Fibroblast of lung (primary cell): ENCODE measurements around the gene DDX23.
A peak's percentile ranks its signal among the peaks of the same experiment; 100 is the strongest.

Source experiments
- CTCF ChIP-seq, 2 donors: IDR thresholded peaks in 1 of 2; conservative IDR thresholded peaks in 1 of 2; 1 replicate in 1 of 2; 2 replicates in 1 of 2; pipeline ENCODE4 v1.5.1; 2011 to 2012; ENCODE audit warnings: low read length in 2 of 2, control low read depth in 1 of 2, inconsistent platforms in 1 of 2, low read depth in 1 of 2, mild to moderate bottlenecking in 1 of 2
- EZH2 ChIP-seq: IDR thresholded peaks from 2 replicates; pipeline ENCODE4 v1.5.1; 2012; ENCODE audit warnings: low read length, control low read depth, mild to moderate bottlenecking; ENCODE audit errors: missing control alignments

- TF ChIP-seq CTCF (conservative IDR thresholded peaks at IDR 0.05 in 1 of 2, IDR thresholded peaks at IDR 0.05 in 1 of 2; ENCODE audit: low read depth in 1 of 2, low read length in 2 of 2) (peak; percentile 73 to 99), EZH2 (no peak)
Observed at GRCh38 chr12:48814262-48815125, 37.5 kb downstream of the DDX23 start.
